Activated CD8-positive, alpha-beta T cell treated with anti-CD3 and anti-CD28 coated beads, Interleukin-2, amount 10 ng/mL, durations not matched to agents 7 days and 5 days (primary cell): Measurements from ENCODE around the gene UTP20. TPM values are rescaled to one million over a fixed set of nuclear protein-coding genes. Genes with fewer than 3 reads are reported as not detected.

Source experiments
- total RNA-seq, 2 experiments: library from RNA; stranded (reverse); gene quantifications; one replicate each; pipeline ENCODE4 v1.2.3, GENCODE V29; 2021

Gene UTP20
- total RNA-seq, 2 experiments from 2014 or later = 16.2 to 16.5 TPM

Other genes with a start within 250 kb of the UTP20 start
- not detected for gene SLC5A8, start 69.9 kb upstream of the UTP20 start, total RNA-seq
- 10 to 100 TPM; 40.1 to 40.4 TPM for gene ARL1, start 127.7 kb downstream of the UTP20 start, total RNA-seq
- gene SPIC, start 195.2 kb downstream of the UTP20 start, total RNA-seq = not detected